Anterior cingulate cortex (tissue), 58 donors: ENCODE data around the gene KLRB1.
"Not testable (repeated sequence)": the region's sequence is repeated elsewhere in the genome, so short reads cannot be mapped to it uniquely, and the experiment has no call there.

ENCODE experiments used
- DNase-seq, 58 donors: peaks; one replicate each; lab custom pipeline; 2025; lab: John Stamatoyannopoulos, UW

Gene KLRB1

GRCh38 chr12:9626291-9626690 is 18.6 kb upstream of the KLRB1 start:
- no peak for DNase-seq

- no peak for DNase-seq
Measured at GRCh38 chr12:9625019-9625418, 17.3 kb upstream of the KLRB1 start.

- DNase-seq: no peak
Measured at GRCh38 chr12:9619411-9620179, 11.9 kb upstream of the KLRB1 start.

- not testable (repeated sequence) for DNase-seq
Measured at GRCh38 chr12:9618906-9619305, 11.2 kb upstream of the KLRB1 start.

DNA sequence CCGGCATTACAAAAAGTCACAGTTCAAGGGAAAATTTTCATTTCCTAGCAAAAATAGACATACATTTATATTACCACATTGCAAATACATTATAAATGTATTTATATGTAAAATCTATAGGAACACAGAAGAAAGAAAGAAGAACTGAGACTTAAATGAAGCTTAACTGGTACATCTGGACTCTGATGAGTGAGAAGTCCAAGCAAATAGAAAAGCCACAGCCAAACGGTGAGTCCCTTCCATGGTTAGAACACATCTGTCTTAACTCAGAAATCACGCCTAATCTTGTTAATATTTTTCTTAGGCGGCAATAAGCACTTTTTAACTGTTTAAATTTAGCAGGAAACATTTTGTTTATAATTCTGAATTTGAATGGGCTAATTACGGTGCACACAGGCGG is 9.4 kb upstream of the KLRB1 start:
- DNase-seq: no peak

- DNase-seq: no peak
Measured at GRCh38 chr12:9615420-9616136, 7.9 kb upstream of the KLRB1 start.

DNA sequence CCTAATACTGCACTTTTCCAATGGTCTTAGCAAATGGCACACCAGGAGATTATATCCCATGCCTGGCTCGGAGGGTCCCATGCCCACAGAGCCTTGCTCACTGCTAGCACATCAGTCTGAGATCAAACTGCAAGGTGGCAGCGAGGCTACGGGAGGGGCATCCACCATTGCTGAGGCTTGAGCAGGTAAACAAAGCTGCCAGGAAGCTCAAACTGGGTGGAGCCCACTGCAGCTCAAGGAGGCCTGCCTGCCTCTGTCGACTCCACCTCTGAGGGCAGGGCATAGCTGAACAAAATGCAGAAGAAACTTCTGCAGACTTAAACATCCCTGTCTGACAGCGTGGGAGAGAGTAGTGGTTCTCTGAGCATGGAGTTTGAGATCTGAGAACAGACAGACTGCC is 2.9 kb upstream of the KLRB1 start:
- not testable (repeated sequence) for DNase-seq

GRCh38 chr12:9606736-9607372 is 862 bp downstream of the KLRB1 start:
- DNase-seq: no peak

GRCh38 chr12:9606247-9606646 is 1.5 kb downstream of the KLRB1 start:
- no peak for DNase-seq

GRCh38 chr12:9605483-9605882 is 2.2 kb downstream of the KLRB1 start:
- DNase-seq: no peak

DNA sequence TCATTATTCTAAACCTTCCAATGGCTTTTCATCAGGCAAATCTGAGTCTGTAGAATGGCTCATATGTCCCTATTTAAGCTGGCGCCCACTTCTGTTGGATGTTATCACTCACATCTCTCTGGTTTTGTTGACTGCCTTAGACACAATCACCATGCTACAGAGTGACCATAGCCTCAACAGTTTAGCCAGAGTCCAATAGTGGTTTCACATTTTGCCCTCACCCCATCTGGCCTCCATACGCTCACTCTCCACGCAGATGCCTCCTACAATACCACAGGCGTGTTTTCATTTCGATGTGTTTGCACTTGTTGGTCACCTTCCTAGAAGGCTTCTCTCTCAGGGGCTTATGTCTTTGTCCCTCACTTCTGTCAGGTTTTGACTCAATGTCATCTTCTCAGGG is 3.4 kb downstream of the KLRB1 start:
- no peak for DNase-seq

DNA sequence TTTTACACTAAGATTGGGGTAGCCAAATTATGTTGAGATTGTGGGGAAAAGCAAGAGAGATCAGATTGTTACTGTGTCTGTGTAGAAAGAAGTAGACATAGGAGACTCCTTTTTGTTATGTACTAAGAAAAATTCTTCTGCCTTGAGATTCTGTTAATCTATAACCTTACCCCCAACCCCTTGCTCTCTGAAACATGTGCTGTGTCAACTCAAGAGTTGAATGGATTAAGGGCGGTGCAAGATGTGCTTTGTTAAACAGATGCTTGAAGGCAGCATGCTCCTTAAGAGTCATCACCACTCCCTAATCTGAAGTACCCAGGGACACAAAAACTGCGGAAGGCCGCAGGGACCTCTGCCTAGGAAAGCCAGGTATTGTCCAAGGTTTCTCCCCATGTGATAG is 7.3 kb downstream of the KLRB1 start:
- not testable (repeated sequence) for DNase-seq

DNA sequence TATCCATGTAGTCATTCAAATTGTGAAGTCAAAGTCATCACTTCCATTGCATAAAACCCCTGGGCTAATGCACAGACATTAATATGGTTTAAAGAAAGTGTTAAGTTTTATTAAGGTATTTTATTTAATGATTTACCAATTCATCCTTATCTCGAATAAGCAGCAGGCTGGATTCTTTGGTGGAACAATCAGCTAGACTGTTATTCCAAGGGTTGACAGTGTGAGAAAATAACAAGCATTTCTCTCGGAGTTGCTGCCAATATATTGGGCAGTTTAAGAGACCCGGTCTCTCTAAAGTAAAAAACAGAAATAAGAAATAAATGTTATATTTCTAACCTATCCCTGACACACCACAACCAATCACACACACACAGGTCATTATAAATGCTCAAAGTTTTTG is 9.4 kb downstream of the KLRB1 start:
- DNase-seq: no peak

DNA sequence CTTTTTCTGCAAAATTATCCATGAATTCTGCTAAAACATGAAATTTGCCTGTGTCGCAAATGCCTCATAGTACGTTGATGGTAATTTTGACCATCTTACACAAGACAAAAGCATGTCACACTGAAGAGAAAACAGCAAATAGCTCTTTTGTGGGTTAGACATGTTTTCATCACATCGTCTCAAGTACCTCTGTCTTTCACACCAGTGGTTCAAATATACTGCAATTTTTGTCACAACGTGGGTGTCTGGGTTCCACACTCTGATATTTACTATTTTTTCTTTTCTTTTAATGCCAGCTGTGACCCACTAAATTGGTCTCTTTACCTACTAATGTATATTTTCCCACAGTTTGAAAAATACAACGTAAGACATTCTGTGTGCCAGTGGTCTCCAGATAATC is 10.4 kb downstream of the KLRB1 start:
- no peak for DNase-seq

DNA sequence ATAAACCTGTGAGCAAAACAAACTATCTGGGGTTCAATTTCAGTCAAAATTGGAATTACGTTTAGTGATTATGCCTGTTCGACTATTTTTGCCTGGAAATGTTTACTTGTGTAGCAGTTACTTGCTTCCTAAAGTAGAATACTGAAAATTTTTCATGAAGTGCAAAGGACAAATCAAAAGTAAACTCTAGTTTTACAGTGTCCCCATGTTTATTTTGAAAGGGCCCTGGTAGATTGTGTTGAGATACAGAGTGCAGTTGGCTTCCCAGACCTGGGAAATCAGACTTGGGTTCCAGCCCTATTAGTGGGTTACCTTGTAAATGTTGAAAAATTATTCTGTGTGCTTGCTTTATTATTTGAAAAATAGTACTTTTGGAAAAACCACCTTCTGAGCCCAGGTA is 17.3 kb downstream of the KLRB1 start:
- no peak for DNase-seq

DNA sequence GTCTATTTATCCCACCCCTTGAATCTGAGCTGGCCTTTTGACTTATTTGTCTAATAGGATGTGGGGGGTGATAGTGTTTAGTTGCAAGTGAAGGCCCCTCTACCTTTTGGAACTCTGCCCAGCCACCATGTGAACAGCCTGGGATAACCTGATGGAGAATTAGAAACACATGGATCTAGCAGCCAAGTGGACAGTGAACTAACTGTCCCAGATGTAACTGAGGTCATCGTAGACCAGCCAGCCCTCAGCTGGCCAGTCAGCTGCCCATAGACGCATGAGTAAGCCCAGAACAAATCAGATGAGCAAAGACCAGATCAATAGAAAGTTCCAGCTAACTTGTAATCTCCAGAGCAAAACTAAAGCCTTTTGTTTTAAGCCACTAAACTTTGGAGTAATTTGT is 19.0 kb downstream of the KLRB1 start:
- peak in 1 of 58 donors; percentile 3 for DNase-seq

DNA sequence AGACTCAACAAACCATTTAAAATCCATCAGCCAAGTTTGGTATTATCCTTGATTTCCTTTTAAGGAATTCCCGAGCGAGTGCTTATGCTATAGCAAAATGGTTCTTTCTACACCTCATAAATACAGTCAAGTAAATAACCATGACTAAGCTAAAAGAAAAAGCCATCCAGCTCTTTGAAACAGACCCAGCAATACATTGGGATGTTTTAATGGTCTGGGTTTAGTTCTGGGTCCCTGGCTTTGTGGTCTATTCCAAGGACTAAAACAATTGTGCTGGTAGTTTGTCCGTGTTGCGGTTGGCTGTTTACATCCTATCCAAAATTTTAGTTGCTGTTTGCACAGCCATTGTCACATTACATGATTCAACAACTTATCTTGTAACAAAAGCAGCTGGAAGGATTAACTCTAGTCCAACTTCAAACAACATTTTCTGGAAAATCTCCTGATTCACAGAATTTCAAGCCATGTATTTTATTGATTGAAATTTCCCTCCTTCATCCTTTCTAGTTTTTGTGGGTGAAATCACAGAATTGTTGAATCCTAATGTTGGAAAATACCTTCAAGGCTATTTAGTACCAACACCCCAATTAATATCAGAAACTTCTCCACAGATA is 19.6 kb downstream of the KLRB1 start:
- DNase-seq: no peak

DNA sequence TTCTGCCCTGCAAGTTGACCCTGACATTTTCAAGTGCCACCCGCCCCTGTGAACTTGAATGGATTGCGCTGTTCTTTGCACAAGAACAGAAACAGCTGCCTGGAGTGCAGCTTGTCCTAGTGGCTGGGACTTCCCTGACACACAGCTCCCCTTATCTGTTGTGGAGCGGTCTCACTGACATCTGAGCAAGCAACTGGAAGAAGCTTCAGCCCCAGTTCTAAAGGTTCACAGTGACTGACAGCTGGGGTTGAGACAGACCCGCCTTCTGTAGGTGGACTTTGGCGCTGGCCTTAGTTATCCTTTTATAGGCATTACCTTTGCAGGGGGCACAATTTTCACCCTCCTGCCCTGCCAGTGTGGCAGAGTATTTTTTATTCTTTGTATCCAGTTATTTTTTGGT is 30.0 kb downstream of the KLRB1 start:
- not testable (repeated sequence) for DNase-seq

GRCh38 chr12:9567151-9567550 is 40.6 kb downstream of the KLRB1 start:
- not testable (repeated sequence) for DNase-seq

DNA sequence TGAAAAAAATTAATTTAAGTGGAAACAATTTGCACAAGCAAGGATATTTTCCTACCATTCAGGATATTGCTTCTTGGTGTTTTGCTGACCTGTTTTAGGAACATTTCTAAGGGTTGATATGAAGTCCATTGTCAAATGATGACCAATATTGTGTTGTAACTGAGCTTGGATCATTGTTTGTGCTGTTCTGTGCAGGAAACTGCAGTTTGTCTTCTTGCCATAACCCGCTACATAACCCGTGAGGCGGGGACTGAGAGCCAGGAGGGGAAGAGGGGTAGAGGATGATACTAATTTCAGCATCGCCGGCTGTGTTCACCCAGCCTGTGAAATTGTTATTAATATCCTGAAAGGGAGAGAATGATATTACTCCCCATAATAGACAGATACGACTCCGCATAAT is 41.6 kb downstream of the KLRB1 start:
- DNase-seq: not testable (repeated sequence)

- DNase-seq: not testable (repeated sequence)
Measured at GRCh38 chr12:9564418-9564817, 43.3 kb downstream of the KLRB1 start.
